Measurements from ENCODE around the gene RTBDN. TPM values are rescaled to one million over a fixed set of nuclear protein-coding genes. Genes with fewer than 3 reads are reported as not detected.

RTBDN gene
- total RNA-seq, 4 donors from 2014 or later = not detected

DNA sequence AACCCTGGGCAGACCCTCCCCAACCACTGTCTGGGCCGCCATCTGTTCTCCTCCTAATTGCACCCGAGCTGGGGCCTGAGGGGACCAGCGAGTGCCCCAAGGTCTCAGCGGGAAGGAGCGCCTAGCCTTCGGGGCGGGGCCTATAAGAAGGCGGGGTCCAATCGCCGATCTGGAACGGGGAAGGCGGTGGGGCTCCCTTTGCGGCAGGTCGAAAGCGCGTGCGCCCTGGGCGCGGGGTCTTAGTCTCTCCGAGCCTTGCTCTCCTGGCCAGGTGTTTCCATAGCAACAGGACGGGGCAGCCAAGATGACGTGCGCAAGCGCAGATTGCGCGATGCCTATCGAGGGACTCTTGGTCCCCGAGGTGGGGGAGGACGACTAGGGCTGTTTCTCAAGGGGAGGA is 6.7 kb upstream of the RTBDN start:
- intact Hi-C loops (cut with DNase I; ENCODE audit: low total_unique reads) = loop anchor here (5.0 kb wide), 1 partner anchor 74 kb away; no protein-coding TSS in a partner anchor
- TF ChIP-seq, protein P1, sequence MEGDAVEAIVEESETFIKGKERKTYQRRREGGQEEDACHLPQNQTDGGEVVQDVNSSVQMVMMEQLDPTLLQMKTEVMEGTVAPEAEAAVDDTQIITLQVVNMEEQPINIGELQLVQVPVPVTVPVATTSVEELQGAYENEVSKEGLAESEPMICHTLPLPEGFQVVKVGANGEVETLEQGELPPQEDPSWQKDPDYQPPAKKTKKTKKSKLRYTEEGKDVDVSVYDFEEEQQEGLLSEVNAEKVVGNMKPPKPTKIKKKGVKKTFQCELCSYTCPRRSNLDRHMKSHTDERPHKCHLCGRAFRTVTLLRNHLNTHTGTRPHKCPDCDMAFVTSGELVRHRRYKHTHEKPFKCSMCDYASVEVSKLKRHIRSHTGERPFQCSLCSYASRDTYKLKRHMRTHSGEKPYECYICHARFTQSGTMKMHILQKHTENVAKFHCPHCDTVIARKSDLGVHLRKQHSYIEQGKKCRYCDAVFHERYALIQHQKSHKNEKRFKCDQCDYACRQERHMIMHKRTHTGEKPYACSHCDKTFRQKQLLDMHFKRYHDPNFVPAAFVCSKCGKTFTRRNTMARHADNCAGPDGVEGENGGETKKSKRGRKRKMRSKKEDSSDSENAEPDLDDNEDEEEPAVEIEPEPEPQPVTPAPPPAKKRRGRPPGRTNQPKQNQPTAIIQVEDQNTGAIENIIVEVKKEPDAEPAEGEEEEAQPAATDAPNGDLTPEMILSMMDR (IDR thresholded peaks at IDR 0.05) = no peak
- no peak for TF ChIP-seq POLR2A (IDR thresholded peaks at IDR 0.05)
- Histone ChIP-seq H3K4me1 (peaks cover 0 to 16% of the 10 kb centered on the region in 2 donors), H3K27me3 (peaks cover 32 to 44% of the 10 kb centered on the region in 2 donors), H3K4me3 (no peak overlapping the region), H3K9me3 (no peaks in the 10 kb centered on the region), H3K27ac (no peak overlapping the region), H3K36me3 (no peaks in the 10 kb centered on the region)
- no peak for DNase-seq

DNA sequence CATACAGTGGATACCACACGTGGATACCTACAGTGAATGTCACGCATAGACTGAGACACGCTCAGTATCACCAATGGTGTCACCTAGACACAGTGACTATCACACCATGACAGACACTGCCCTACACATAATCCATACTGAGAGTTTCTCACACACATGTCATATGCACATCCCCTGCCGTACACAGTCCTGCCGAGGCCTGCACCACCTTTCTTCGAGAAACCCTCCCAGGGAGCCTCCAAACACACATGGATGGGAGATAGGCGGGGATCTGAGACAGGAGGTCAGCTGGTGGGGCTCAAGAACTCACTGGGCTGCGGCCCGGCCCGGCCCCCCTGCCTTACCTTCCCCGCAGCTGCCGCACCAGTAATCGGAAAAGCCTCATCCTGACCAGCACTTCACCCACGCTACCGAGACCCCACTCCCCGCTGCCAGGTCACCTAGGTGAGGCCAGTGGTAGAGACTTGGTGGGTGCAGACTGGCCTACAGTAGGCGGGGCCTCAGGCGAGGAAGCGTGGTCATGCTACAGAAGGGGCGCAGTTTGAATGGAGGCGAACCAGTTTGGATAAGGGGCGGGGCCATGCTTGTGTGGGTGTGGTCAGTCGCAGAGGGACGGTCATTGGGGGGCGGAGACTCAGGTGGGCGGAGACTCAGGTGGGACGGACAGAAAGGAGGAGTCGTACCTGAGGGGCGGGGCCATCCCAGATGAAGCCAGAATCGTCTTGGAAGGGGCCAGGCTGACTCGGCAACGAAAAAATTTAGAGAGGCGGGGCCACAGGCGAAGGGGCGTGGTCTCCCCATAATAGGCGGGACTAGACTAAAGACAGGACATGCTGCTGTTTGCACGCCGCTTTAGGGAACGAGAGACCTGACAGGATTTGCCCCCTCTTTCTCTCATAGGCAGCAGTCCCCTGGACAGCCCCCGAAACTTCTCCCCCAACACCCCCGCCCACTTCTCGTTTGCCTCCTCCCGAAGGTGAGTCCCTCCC is 6.0 kb upstream of the RTBDN start:
- intact Hi-C loops (cut with DNase I; ENCODE audit: low total_unique reads) = loop anchor here (5.0 kb wide), 1 partner anchor 73 kb away; no protein-coding TSS in a partner anchor
- peaks cover 0 to 16% of the 10 kb centered on the region in 2 donors for H3K4me1 ChIP-seq
- no peaks in the 10 kb centered on the region for H3K9me3 ChIP-seq
- no peaks in the 10 kb centered on the region for H3K36me3 ChIP-seq
- no peak overlapping the region for H3K4me3 ChIP-seq
- H3K27me3 ChIP-seq = peaks cover 37 to 51% of the 10 kb centered on the region in 2 donors
- TF ChIP-seq, protein P1 (IDR thresholded peaks at IDR 0.05) = no peak
- TF ChIP-seq POLR2A (IDR thresholded peaks at IDR 0.05) = no peak
- peak in 1 of 2 donors; percentile 44 for DNase-seq
- H3K27ac ChIP-seq = no peak overlapping the region

DNA sequence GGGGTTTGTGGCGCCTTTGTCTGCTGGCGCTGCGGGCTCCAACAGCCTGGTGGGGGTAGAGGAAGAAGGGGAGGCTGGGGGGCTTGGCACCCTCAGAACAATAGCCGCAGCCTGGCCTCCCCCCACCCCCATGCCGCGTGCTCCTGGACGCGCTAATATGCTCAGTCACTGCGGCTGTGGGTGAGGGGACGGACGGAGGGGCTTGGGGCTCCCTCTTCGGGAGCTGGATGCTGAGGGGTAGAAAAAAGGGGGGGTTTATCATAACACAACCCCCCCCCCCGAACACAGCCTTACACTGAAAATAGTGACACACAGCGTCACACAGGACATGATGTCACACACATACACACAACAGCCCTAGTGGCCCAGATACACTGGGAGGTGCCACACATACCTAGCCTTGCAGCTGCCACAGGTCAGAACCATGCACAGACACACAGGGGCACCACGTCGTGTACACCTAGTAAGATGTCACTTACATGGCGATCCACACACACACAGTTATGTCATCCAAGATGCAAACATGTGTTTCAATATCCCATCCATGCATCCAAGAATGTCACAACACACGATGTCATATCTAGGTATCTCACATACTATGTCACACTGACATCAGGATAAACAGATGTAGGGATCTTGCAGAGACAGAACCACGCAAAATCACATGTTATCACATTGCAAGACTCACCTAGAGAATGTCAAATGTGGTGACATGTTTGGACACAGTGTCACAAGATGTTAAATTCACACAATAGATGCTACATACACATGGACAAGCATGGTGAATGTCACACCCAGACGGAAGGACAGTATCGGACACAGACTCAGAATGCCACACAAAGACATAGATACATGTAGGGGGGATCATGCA is 4.7 kb upstream of the RTBDN start:
- DNase-seq = no peak
- Histone ChIP-seq H3K9me3 (no peaks in the 10 kb centered on the region), H3K36me3 (no peaks in the 10 kb centered on the region), H3K4me1 (peaks cover 0 to 16% of the 10 kb centered on the region in 2 donors), H3K27me3 (peaks cover 44 to 62% of the 10 kb centered on the region in 2 donors), H3K4me3 (no peak overlapping the region), H3K27ac (no peak overlapping the region)
- intact Hi-C loops (cut with DNase I; ENCODE audit: low total_unique reads) = no loop called here
- TF ChIP-seq, protein P1 (IDR thresholded peaks at IDR 0.05) = no peak
- no peak for TF ChIP-seq POLR2A (IDR thresholded peaks at IDR 0.05)

DNA sequence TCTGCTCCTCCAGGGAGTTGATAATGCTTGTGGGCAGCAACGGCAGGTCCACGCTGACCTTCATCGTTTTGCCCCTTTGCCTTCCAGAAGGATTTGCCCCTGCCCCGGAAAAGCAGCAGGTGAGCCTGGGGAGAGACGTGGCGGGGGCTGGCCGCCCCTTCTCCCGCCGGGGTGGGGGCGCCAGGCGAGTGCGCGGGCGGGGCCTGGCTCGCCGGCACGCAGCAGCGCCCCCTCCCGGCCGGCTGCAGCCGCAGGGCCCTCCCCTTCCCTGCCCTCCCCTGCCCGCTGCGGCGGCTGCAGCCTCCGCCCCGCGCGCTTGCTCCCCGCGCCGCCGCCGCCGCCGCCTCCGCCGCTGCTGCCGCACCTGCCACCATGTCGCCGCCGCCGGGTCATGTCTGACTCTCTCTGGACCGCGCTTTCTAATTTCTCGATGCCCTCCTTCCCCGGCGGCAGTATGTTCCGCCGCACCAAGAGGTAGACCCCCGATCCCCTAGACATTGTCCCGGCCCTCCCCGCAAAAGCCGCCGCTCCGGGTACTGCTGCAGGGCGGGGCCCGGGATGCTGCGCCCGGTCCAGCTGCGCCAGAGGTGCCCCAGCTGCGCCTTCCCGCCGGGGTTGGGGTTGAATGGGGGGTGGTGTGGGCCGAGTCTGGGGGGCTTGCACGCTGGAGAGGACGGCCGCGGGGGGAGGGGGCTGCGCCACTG is 4.0 kb upstream of the RTBDN start, which contains the start of gene MAST1:
TSS of gene MAST1 (plus strand) at position 334 of the 704 bp plus-strand sequence. CDS start at position 392, 58 bp downstream.
- intact Hi-C loops (cut with DNase I; ENCODE audit: low total_unique reads) = no loop called here
- Histone ChIP-seq H3K27me3 (peaks cover 49 to 56% of the 10 kb centered on the region in 2 donors), H3K4me3 (no peak within 1 kb of the TSS), H3K4me1 (peaks cover 0 to 19% of the 10 kb centered on the region in 2 donors), H3K36me3 (no peaks in the 10 kb centered on the region), H3K9me3 (no peaks in the 10 kb centered on the region), H3K27ac (no peak within 1 kb of the TSS)
- TF ChIP-seq POLR2A (IDR thresholded peaks at IDR 0.05) = no peak
- TF ChIP-seq, protein P1 (IDR thresholded peaks at IDR 0.05) = peak in 3 of 4 experiments; percentile 21 to 30 (median 24)
- no peak for DNase-seq
